Adrenal gland (tissue), 12 donors: Measurements from ENCODE around the gene CTDSPL. TPM values are rescaled to one million over a fixed set of nuclear protein-coding genes. Genes with fewer than 3 reads are reported as not detected.
A peak's percentile ranks its signal among the peaks of the same experiment; 100 is the strongest.

Experiments
- DNase-seq, 7 donors: peaks; one replicate each; pipeline ENCODE4 v3.0.0-alpha.2; 2019 to 2020
- H3K27ac ChIP-seq, 5 donors: fragments of 200-600 bp; sonication (generic) in 4 of 5; 1 replicate in 3 of 5; 2 replicates in 2 of 5; pipeline versions ENCODE4 v1.5.1 to v1.8.0; 2016 to 2020; ENCODE audit warnings: mild to moderate bottlenecking in 1 of 5
- H3K27me3 ChIP-seq: fragments of 200-600 bp; 2 replicates; pipeline ENCODE4 v1.8.0; 2021
- H3K36me3 ChIP-seq, 2 donors: fragments of 200-600 bp; replicated peaks in 1 of 2; 1 replicate in 1 of 2; 2 replicates in 1 of 2; pipeline versions ENCODE4 v1.5.1 to v1.8.0; 2018 to 2022
- H3K4me1 ChIP-seq, 2 donors: fragments of 200-600 bp; replicated peaks in 1 of 2; 1 replicate in 1 of 2; 2 replicates in 1 of 2; pipeline versions ENCODE4 v1.5.1 to v1.8.0; 2018 to 2021
- H3K4me3 ChIP-seq, 4 donors: fragments of 200-600 bp; sonication (generic) in 3 of 4; one replicate each; pipeline ENCODE4 v1.5.1; 2016 to 2018
- H3K9me3 ChIP-seq, 3 donors: fragments of 200-600 bp; sonication (generic) in 1 of 3; replicated peaks in 1 of 3; 1 replicate in 2 of 3; 2 replicates in 1 of 3; pipeline versions ENCODE4 v1.5.1 to v1.8.0; 2016 to 2021
- POLR2A ChIP-seq, 2 donors: fragments of 450-650 bp; IDR thresholded peaks; one replicate each; pipeline ENCODE4 v1.6.1; 2017; ENCODE audit warnings: antibody characterized with exemption in 2 of 2, mild to moderate bottlenecking in 2 of 2, moderate library complexity in 1 of 2
- WGBS, 4 donors: extraction: QIAGEN DNeasy Blood & Tissue Kit in 2 of 4; methylation state at CpG; one replicate each; pipeline versions ENCODE4 v1.1.5 to v1.1.7; 2013 to 2017; 5-methylcytosine and 5-hydroxymethylcytosine counted together
- intact Hi-C, 2 donors: fragments of 100-400 bp; cut with DNase I; formaldehyde crosslinking; loops; one replicate each; pipeline versions ENCODE4 v1.14.1 to v1.15.0; 2022 to 2023
- polyA plus RNA-seq, 3 donors: library from polyadenylated mRNA; stranded (reverse); fragments of 200-250 nt in 2 of 3; fragments of 350-450 nt in 1 of 3; fragmentation: Illumina TruSeq in 1 of 3; extraction: RNeasy Lipid Tissue Mini Kit (QIAGEN cat#74804) in 1 of 3; gene quantifications; one replicate each; pipeline ENCODE4 v1.2.3, GENCODE V29; 2013 to 2014
- total RNA-seq, 9 donors: library from RNA; depleted of rRNA in 4 of 9; stranded (reverse); fragments of >200 nt in 4 of 9; fragments of 120-200 nt in 1 of 9; fragmentation: NEBNext Ultra II Directional in 1 of 9; extraction: Animal tissue kit (Norgen Biotek cat#: 25700) in 1 of 9; gene quantifications; one replicate each; pipeline versions ENCODE4 v1.1.0 to v1.2.4, GENCODE V29; 2013 to 2023
- TF ChIP-seq, protein P1 (sequence below), 6 experiments: fragments of 450-650 bp in 4 of 6; fragments of 200-600 bp in 2 of 6; sonication (generic) in 1 of 6; IDR thresholded peaks; 1 replicate in 5 of 6; 2 replicates in 1 of 6; pipeline versions ENCODE4 v1.5.1 to v1.8.0; 2016 to 2021; ENCODE audit warnings: antibody characterized with exemption in 6 of 6, mild to moderate bottlenecking in 2 of 6, moderate library complexity in 1 of 6
- donor health status: healthy with polysubstance abuse.
- donor health status: Bipolar disorder and iron deficiency.
- donor health status: DM: yes; HTN: yes; CAD: no.
- donor health status: DM: no; HTN: no; CAD: no.
- donor health status: DM: no; HTN: no; CAD: no.
- donor health status: DM: yes; HTN: yes; CAD: no.

Gene CTDSPL
- total and polyA plus RNA-seq, 12 donors: 6.4 to 27.7 (median 16.0) TPM

DNA sequence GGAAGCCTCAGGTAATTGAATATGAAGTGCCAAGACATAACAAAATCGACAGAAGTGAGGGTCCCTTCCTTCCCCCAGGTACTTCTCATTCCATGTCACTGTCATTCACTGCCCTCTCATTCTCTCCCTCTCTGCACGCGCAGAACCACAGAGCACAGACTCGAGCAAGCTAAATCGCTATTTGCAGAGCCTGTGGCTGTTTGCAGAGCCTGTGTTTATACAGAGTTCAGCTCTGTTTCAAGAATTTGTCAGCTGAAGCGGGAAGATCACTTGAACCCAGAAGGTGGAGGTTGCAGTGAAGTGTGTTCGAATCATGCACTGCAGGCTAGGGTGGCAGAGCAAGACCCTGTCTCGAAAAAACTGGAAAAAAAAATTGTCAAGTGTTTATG is 131.4 kb downstream of the CTDSPL start:
- TF ChIP-seq, protein P1, sequence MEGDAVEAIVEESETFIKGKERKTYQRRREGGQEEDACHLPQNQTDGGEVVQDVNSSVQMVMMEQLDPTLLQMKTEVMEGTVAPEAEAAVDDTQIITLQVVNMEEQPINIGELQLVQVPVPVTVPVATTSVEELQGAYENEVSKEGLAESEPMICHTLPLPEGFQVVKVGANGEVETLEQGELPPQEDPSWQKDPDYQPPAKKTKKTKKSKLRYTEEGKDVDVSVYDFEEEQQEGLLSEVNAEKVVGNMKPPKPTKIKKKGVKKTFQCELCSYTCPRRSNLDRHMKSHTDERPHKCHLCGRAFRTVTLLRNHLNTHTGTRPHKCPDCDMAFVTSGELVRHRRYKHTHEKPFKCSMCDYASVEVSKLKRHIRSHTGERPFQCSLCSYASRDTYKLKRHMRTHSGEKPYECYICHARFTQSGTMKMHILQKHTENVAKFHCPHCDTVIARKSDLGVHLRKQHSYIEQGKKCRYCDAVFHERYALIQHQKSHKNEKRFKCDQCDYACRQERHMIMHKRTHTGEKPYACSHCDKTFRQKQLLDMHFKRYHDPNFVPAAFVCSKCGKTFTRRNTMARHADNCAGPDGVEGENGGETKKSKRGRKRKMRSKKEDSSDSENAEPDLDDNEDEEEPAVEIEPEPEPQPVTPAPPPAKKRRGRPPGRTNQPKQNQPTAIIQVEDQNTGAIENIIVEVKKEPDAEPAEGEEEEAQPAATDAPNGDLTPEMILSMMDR (IDR thresholded peaks at IDR 0.05): no peak
- TF ChIP-seq POLR2A (IDR thresholded peaks at IDR 0.05): no peak
- 91 to 93% (median 92%) methylated on average over 8 of the region's 8 CpGs for WGBS, 4 donors
- Histone ChIP-seq H3K36me3 (no peaks in the 10 kb centered on the region), H3K4me1 (peaks cover 6 to 18% of the 10 kb centered on the region in 2 donors), H3K4me3 (no peak overlapping the region), H3K27ac (no peak overlapping the region), H3K9me3 (no peaks in the 10 kb centered on the region), H3K27me3 (no peaks in the 10 kb centered on the region)
- no peak for DNase-seq
- intact Hi-C loops: no loop called here

DNA sequence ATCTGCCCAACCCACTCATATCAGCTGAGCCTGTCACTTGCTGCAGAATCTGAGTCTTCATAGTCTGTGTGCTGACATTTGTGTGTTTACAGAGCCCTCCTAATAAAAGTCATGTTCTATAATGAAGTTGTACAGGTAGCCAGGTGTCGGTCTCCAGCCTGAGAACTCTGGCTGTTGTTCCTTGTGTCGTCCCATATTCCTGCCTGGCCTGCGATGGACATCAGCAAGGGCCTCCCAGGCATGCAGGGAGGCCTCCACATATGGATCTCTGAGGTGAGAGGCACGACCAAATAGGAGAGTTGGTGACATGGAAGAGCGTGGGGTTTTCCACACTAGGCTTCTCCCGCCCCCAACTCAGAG is 131.8 kb downstream of the CTDSPL start:
- Histone ChIP-seq H3K4me3 (peak overlapping the region in 1 of 4 donors; percentile 75), H3K27ac (peak overlapping the region in 2 of 5 donors; percentile 82 to 87), H3K9me3 (no peaks in the 10 kb centered on the region), H3K27me3 (no peaks in the 10 kb centered on the region), H3K36me3 (no peaks in the 10 kb centered on the region), H3K4me1 (peaks cover 8 to 21% of the 10 kb centered on the region in 2 donors)
- DNase-seq: no peak
- WGBS, 4 donors: 62 to 75% (median 65%) methylated on average over 5 to 6 of the region's 6 CpGs
- TF ChIP-seq, protein P1 (IDR thresholded peaks at IDR 0.05): no peak
- TF ChIP-seq POLR2A (IDR thresholded peaks at IDR 0.05): no peak
- intact Hi-C loops: no loop called here

DNA sequence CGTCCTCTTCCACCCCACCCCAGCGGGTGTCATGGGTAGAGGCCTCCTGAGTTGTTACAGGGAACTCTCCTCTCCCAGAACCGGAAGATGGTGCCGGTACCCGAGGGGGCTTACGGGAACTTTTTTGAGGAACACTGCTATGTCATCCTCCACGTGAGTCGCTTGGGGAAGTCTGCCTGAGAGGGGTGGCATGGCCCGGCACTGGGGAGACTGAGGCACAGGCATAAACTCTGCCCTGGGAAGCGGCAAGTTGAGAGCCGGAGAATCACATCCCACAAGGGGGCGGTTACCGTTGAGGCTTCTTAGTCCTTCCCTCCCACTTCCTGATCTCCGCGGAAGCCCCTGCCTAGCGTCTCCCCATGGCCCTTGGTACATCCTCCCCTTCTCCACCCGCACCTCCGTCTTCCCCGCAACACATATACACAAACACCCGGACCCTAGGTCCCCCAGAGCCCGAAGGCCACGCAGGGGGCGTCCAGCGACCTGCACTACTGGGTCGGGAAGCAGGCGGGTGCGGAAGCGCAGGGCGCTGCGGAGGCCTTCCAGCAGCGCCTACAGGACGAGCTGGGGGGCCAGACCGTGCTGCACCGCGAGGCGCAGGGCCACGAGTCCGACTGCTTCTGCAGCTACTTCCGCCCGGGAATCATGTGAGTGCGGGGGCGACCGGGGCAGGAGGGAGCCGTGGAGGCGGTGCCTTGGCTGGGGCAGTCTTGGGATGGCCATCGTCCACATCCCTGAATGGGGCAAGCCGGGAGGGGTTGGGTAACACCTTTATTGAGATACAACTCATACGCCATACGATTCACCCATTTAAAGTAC is 132.3 kb downstream of the CTDSPL start:
- Histone ChIP-seq H3K4me1 (peaks cover 10 to 24% of the 10 kb centered on the region in 2 donors), H3K36me3 (no peaks in the 10 kb centered on the region), H3K9me3 (no peaks in the 10 kb centered on the region), H3K4me3 (peak overlapping the region in 3 of 4 donors; percentile 20 to 75 (median 45)), H3K27me3 (no peaks in the 10 kb centered on the region), H3K27ac (peak overlapping the region in 3 of 5 donors; percentile 19 to 87 (median 82))
- WGBS, 4 donors: 2 to 13% (median 4%) methylated on average over 17 to 49 of the region's 49 CpGs
- peak in 1 of 2 donors; percentile 58 for TF ChIP-seq POLR2A (IDR thresholded peaks at IDR 0.05)
- TF ChIP-seq, protein P1 (IDR thresholded peaks at IDR 0.05): peak in 1 of 6 experiments; percentile 19
- peak; percentile 71 to 88 (median 81) for DNase-seq
- intact Hi-C loops: no loop called here

DNA sequence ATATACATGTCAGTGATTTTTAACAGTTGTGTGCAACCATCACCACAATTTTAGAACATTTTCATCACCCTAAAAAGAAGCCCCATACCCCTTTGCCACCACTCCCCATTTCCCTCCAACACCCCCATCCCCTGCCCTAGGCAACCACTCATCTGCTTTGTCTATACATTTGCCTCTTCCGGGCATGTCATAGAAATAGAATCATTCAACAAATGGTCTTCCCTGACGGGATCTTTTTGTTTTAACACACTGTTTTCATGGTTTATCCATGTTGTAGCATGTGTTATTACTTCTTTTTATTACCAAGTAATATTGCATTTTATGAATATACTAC is 132.9 kb downstream of the CTDSPL start:
- TF ChIP-seq, protein P1 (IDR thresholded peaks at IDR 0.05): no peak
- TF ChIP-seq POLR2A (IDR thresholded peaks at IDR 0.05): no peak
- Histone ChIP-seq H3K9me3 (no peaks in the 10 kb centered on the region), H3K4me1 (peaks cover 10 to 24% of the 10 kb centered on the region in 2 donors), H3K27ac (peak overlapping the region in 3 of 5 donors; percentile 19 to 87 (median 82)), H3K4me3 (peak overlapping the region in 2 of 4 donors; percentile 45 to 75), H3K27me3 (no peaks in the 10 kb centered on the region), H3K36me3 (no peaks in the 10 kb centered on the region)
- intact Hi-C loops: no loop called here
- DNase-seq: peak in 1 of 7 donors; percentile 6
- WGBS, 4 donors: 23 to 52% (median 40%) methylated on average over 2 of the region's 2 CpGs
